OCI-LY1 (cell line): ENCODE results near the gene BCAP31.

ENCODE experiments used
- EZH2 ChIP-seq: fragments of 200-600 bp; sonication (generic), shearing (Covaris generic); IDR thresholded peaks from 2 replicates; pipeline ENCODE4 v1.8.0; 2017; ENCODE audit warnings: borderline replicate concordance, mixed run types, mild to moderate bottlenecking, antibody characterized with exemption, low read length, moderate library complexity, mixed read lengths
- TF ChIP-seq, protein P1 (sequence below): fragments of 200-600 bp; sonication (generic), shearing (Covaris generic); IDR thresholded peaks from 2 replicates; pipeline ENCODE4 v1.5.1; 2017; ENCODE audit warnings: mild to moderate bottlenecking, antibody characterized with exemption, low read length, moderate library complexity, mixed read lengths

DNA sequence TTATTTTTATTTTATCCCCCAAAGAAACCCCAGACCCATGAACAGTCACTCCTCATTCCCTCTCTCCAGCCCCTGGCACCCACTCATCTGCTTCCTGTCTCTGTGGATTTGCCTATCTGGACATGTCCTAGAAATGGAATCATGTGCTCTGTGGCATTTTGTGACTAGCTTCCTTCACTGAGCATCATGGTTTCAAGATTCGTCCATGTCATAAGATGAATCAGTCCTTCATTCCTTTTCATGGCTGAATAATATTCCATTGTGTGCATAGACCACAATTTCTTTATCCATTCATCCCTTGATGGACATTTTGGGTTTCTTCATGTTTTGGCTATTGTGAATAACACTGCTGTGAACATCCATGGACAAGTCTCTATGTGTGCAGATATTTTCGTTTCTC lies 10.7 kb upstream of the BCAP31 start:
- TF ChIP-seq, protein P1, sequence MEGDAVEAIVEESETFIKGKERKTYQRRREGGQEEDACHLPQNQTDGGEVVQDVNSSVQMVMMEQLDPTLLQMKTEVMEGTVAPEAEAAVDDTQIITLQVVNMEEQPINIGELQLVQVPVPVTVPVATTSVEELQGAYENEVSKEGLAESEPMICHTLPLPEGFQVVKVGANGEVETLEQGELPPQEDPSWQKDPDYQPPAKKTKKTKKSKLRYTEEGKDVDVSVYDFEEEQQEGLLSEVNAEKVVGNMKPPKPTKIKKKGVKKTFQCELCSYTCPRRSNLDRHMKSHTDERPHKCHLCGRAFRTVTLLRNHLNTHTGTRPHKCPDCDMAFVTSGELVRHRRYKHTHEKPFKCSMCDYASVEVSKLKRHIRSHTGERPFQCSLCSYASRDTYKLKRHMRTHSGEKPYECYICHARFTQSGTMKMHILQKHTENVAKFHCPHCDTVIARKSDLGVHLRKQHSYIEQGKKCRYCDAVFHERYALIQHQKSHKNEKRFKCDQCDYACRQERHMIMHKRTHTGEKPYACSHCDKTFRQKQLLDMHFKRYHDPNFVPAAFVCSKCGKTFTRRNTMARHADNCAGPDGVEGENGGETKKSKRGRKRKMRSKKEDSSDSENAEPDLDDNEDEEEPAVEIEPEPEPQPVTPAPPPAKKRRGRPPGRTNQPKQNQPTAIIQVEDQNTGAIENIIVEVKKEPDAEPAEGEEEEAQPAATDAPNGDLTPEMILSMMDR, result no peak
- no peak for TF ChIP-seq EZH2
